ENCODE measurements around the gene ALMS1.
"Not testable (repeated sequence)": the region's sequence is repeated elsewhere in the genome, so short reads cannot be mapped to it uniquely, and the experiment has no call there.

ALMS1 gene

GRCh38 chr2:73503992-73504570, 118.4 kb downstream of the ALMS1 start:
- FAIRE-seq = no peak
- no peak for TF ChIP-seq CTCF (IDR thresholded peaks at IDR 0.05; ENCODE audit: insufficient read depth, missing control alignments)
- no peak for DNase-seq (ENCODE audit: insufficient read length, low spot score)

- not testable (repeated sequence) for DNase-seq (ENCODE audit: insufficient read length, low spot score); FAIRE-seq
Measured at GRCh38 chr2:73504850-73505249, 119.2 kb downstream of the ALMS1 start.

GRCh38 chr2:73510470-73510869, 124.8 kb downstream of the ALMS1 start:
- not testable (repeated sequence) for FAIRE-seq; DNase-seq (ENCODE audit: insufficient read length, low spot score)

- no peak for TF ChIP-seq CTCF (IDR thresholded peaks at IDR 0.05; ENCODE audit: insufficient read depth, missing control alignments)
- FAIRE-seq = no peak
- DNase-seq (ENCODE audit: insufficient read length, low spot score) = no peak
Measured at GRCh38 chr2:73516033-73516432, 130.4 kb downstream of the ALMS1 start.

- no peak for DNase-seq (ENCODE audit: insufficient read length, low spot score)
- no peak for TF ChIP-seq CTCF (IDR thresholded peaks at IDR 0.05; ENCODE audit: insufficient read depth, missing control alignments)
- FAIRE-seq = no peak
Measured at GRCh38 chr2:73528688-73529087, 143.1 kb downstream of the ALMS1 start.

GRCh38 chr2:73530773-73531172, 145.1 kb downstream of the ALMS1 start:
- DNase-seq (ENCODE audit: insufficient read length, low spot score); FAIRE-seq: not testable (repeated sequence)

- no peak for TF ChIP-seq CTCF (IDR thresholded peaks at IDR 0.05; ENCODE audit: insufficient read depth, missing control alignments)
- no peak for DNase-seq (ENCODE audit: insufficient read length, low spot score)
- no peak for FAIRE-seq
Measured at GRCh38 chr2:73532381-73532780, 146.7 kb downstream of the ALMS1 start.

- FAIRE-seq = no peak
- DNase-seq (ENCODE audit: insufficient read length, low spot score) = no peak
- TF ChIP-seq CTCF (IDR thresholded peaks at IDR 0.05; ENCODE audit: insufficient read depth, missing control alignments) = no peak
Measured at GRCh38 chr2:73536133-73536840, 150.7 kb downstream of the ALMS1 start.

GRCh38 chr2:73560875-73561274, 175.2 kb downstream of the ALMS1 start:
- not testable (repeated sequence) for FAIRE-seq; DNase-seq (ENCODE audit: insufficient read length, low spot score)
